CD14-positive monocyte (primary cell): ENCODE results near the gene CACNA1C. TPM values are rescaled to one million over a fixed set of nuclear protein-coding genes. Genes with fewer than 3 reads are reported as not detected.

Experiments used
- DNase-seq, 3 donors: peaks; one replicate each; pipeline ENCODE4 v3.0.0-alpha.2; 2011 to 2022
- H2AFZ ChIP-seq: 2 replicates; pipeline ENCODE4 v1.6.0; 2012; ENCODE audit warnings: mild to moderate bottlenecking, low read depth, low read length, inconsistent platforms; ENCODE audit not compliant: insufficient read depth, poor library complexity, severe bottlenecking
- H3K27ac ChIP-seq, 2 donors: 1 replicate in 1 of 2; 2 replicates in 1 of 2; pipeline ENCODE4 v1.5.1; 2012 to 2013; ENCODE audit warnings: low read length in 2 of 2, control low read depth in 1 of 2, inconsistent platforms in 1 of 2, low read depth in 1 of 2, mild to moderate bottlenecking in 1 of 2
- H3K27me3 ChIP-seq, 2 donors: one replicate each; pipeline versions ENCODE4 v1.6.0 to v1.6.1; 2011 to 2013; ENCODE audit warnings: low read length in 2 of 2; ENCODE audit not compliant: control insufficient read depth in 2 of 2, insufficient read depth in 2 of 2
- H3K36me3 ChIP-seq, 2 donors: replicated peaks in 1 of 2; 1 replicate in 1 of 2; 2 replicates in 1 of 2; pipeline versions ENCODE4 v1.5.1 to v1.6.1; 2012 to 2013; ENCODE audit warnings: low read length in 2 of 2, control low read depth in 1 of 2, inconsistent platforms in 1 of 2, mild to moderate bottlenecking in 1 of 2; ENCODE audit not compliant: insufficient read depth in 2 of 2, control insufficient read depth in 1 of 2
- H3K4me1 ChIP-seq, 2 donors: 1 replicate in 1 of 2; 2 replicates in 1 of 2; pipeline versions ENCODE4 v1.5.1 to v1.6.1; 2012 to 2013; ENCODE audit warnings: low read length in 2 of 2, control low read depth in 1 of 2, inconsistent platforms in 1 of 2, mild to moderate bottlenecking in 1 of 2, moderate library complexity in 1 of 2; ENCODE audit not compliant: insufficient read depth in 2 of 2, control insufficient read depth in 1 of 2
- H3K4me2 ChIP-seq: replicated peaks from 2 replicates; pipeline ENCODE3; 2012; ENCODE audit warnings: low read length, moderate library complexity, mild to moderate bottlenecking; ENCODE audit not compliant: poor library complexity, severe bottlenecking; ENCODE audit errors: extremely low read depth
- H3K4me3 ChIP-seq, 3 experiments: fragments of 200-600 bp in 1 of 3; sonication (generic) in 1 of 3; replicated peaks in 1 of 3; 1 replicate in 2 of 3; 2 replicates in 1 of 3; pipeline ENCODE4 v1.5.1; 2011 to 2013; ENCODE audit warnings: low read length in 3 of 3, mild to moderate bottlenecking in 3 of 3, control low read depth in 2 of 3, low read depth in 2 of 3, inconsistent platforms in 1 of 3, moderate library complexity in 1 of 3
- H3K79me2 ChIP-seq: 2 replicates; pipeline ENCODE4 v1.6.0; 2012; ENCODE audit warnings: mild to moderate bottlenecking, control low read depth, inconsistent platforms, low read length, moderate library complexity; ENCODE audit not compliant: insufficient read depth
- H3K9ac ChIP-seq: 2 replicates; pipeline ENCODE4 v1.6.0; 2017; ENCODE audit warnings: low read length, mild to moderate bottlenecking; ENCODE audit not compliant: insufficient read depth, poor library complexity, severe bottlenecking
- H3K9me3 ChIP-seq, 2 donors: replicated peaks in 1 of 2; 1 replicate in 1 of 2; 2 replicates in 1 of 2; pipeline versions ENCODE4 v1.5.1 to v1.6.1; 2012 to 2013; ENCODE audit warnings: low read length in 2 of 2, control low read depth in 1 of 2; ENCODE audit not compliant: control insufficient read depth in 1 of 2, insufficient read depth in 1 of 2
- H4K20me1 ChIP-seq: 2 replicates; pipeline ENCODE4 v1.6.0; 2012; ENCODE audit warnings: mild to moderate bottlenecking, low read length, control low read depth, moderate library complexity; ENCODE audit not compliant: insufficient read depth
- H3K27ac Mint-ChIP-seq, 7 donors: one replicate each; pipeline ENCODE4 v1.8.0; 2020; ENCODE audit warnings: mild to moderate bottlenecking in 7 of 7, mixed read lengths in 7 of 7, moderate library complexity in 6 of 7, inconsistent platforms in 2 of 7
- H3K27me3 Mint-ChIP-seq, 3 donors: one replicate each; pipeline ENCODE4 v1.8.0; 2021 to 2022; ENCODE audit warnings: low read depth in 3 of 3, mild to moderate bottlenecking in 3 of 3, mixed read lengths in 3 of 3, moderate library complexity in 3 of 3, inconsistent platforms in 1 of 3
- H3K36me3 Mint-ChIP-seq, 2 donors: one replicate each; pipeline ENCODE4 v1.8.0; 2020; ENCODE audit warnings: mixed read lengths in 2 of 2, inconsistent platforms in 1 of 2, mild to moderate bottlenecking in 1 of 2
- H3K4me1 Mint-ChIP-seq: one replicate; pipeline ENCODE4 v1.8.0; 2020; ENCODE audit warnings: mild to moderate bottlenecking, mixed read lengths
- H3K4me3 Mint-ChIP-seq, 2 donors: one replicate each; pipeline ENCODE4 v1.8.0; 2020; ENCODE audit warnings: mild to moderate bottlenecking in 2 of 2, mixed read lengths in 2 of 2, moderate library complexity in 1 of 2
- H3K9me3 Mint-ChIP-seq, 7 donors: one replicate each; pipeline ENCODE4 v1.8.0; 2020 to 2022; ENCODE audit warnings: mixed read lengths in 7 of 7, mild to moderate bottlenecking in 6 of 7, moderate library complexity in 6 of 7, inconsistent platforms in 2 of 7
- CTCF ChIP-seq: fragments of 200-600 bp; IDR thresholded peaks from one replicate; pipeline ENCODE4 v1.8.0; 2022; ENCODE audit warnings: antibody characterized with exemption, mild to moderate bottlenecking
- WGBS: methylation state at CpG from one replicate; pipeline ENCODE4 v1.1.5; 2013; ENCODE audit warnings: missing lambda C conversion rate; ENCODE audit not compliant: insufficient coverage; 5-methylcytosine and 5-hydroxymethylcytosine counted together
- intact Hi-C, 2 donors: fragments of 100-400 bp; cut with micrococcal nuclease; formaldehyde crosslinking; loops; one replicate each; pipeline versions ENCODE4 v1.15.0 to v1.15.1; 2023
- polyA plus RNA-seq, 3 donors: library from polyadenylated mRNA; depleted of rRNA in 1 of 3; unstranded in 2 of 3; stranded (reverse) in 1 of 3; fragments of 300-500 nt in 2 of 3; fragments of >200 nt in 1 of 3; fragmentation: Illumina TruSeq in 2 of 3; gene quantifications; 1 replicate in 2 of 3; 2 replicates in 1 of 3; pipeline ENCODE4 v1.2.3, GENCODE V29; 2012 to 2021

CACNA1C gene
- polyA plus RNA-seq, 3 donors: not detected

GRCh38 chr12:2479851-2480535 lies 427.2 kb downstream of the CACNA1C start:
- 33% methylated on average over 11 of the region's 13 CpGs for WGBS
- Mint-ChIP-seq H3K9me3 (peaks cover 0 to 4% (median 0%) of the 10 kb centered on the region in 7 donors), H3K4me1 (peaks cover 7% of the 10 kb centered on the region), H3K4me3 (peak overlapping the region in 1 of 2 donors; percentile 6), H3K36me3 (no peaks in the 10 kb centered on the region), H3K27ac (no peak overlapping the region), H3K27me3 (peaks cover 0 to 7% (median 1%) of the 10 kb centered on the region in 3 donors)
- intact Hi-C loops: no loop called here
- Histone ChIP-seq H3K9ac (no peak overlapping the region), H3K27me3 (no peaks in the 10 kb centered on the region), H3K9me3 (no peaks in the 10 kb centered on the region), H2AFZ (no peak overlapping the region), H3K4me1 (peaks cover 7 to 9% of the 10 kb centered on the region in 2 donors), H3K36me3 (no peaks in the 10 kb centered on the region), H3K27ac (no peak overlapping the region), H3K4me2 (no peak overlapping the region), H3K79me2 (no peaks in the 10 kb centered on the region), H3K4me3 (no peak overlapping the region), H4K20me1 (no peaks in the 10 kb centered on the region)
- no peak for TF ChIP-seq CTCF
- DNase-seq: no peak

GRCh38 chr12:2481346-2481745 lies 428.6 kb downstream of the CACNA1C start:
- H3K27ac Mint-ChIP-seq: no peak overlapping the region
- no peaks in the 10 kb centered on the region for H3K36me3 Mint-ChIP-seq

More at GRCh38 chr12:2481346-2481745, 428.6 kb downstream of the CACNA1C start:
- peaks cover 7 to 9% of the 10 kb centered on the region in 2 donors for H3K4me1 ChIP-seq
- intact Hi-C loops: no loop called here
- no peaks in the 10 kb centered on the region for H3K36me3 ChIP-seq
- no peak overlapping the region for H3K27ac ChIP-seq
- H4K20me1 ChIP-seq: no peaks in the 10 kb centered on the region
- H3K27me3 ChIP-seq: no peaks in the 10 kb centered on the region
- TF ChIP-seq CTCF: no peak
- no peak overlapping the region for H3K4me2 ChIP-seq
- 100% methylated on average over 3 of the region's 8 CpGs for WGBS
- Mint-ChIP-seq H3K27me3 (peaks cover 0 to 4% (median 0%) of the 10 kb centered on the region in 3 donors), H3K9me3 (peaks cover 0 to 4% (median 0%) of the 10 kb centered on the region in 7 donors), H3K4me3 (no peak overlapping the region), H3K4me1 (peaks cover 7% of the 10 kb centered on the region)
- no peak overlapping the region for H3K4me3 ChIP-seq
- no peaks in the 10 kb centered on the region for H3K9me3 ChIP-seq
- no peak for DNase-seq
- H2AFZ ChIP-seq: no peak overlapping the region
- H3K9ac ChIP-seq: no peak overlapping the region
- H3K79me2 ChIP-seq: no peaks in the 10 kb centered on the region
